Measurements from ENCODE around the gene CAMK1D.

The CAMK1D gene

GRCh38 chr10:12376211-12376610 is 26.9 kb downstream of the CAMK1D start:
- no peak for DNase-seq

DNA sequence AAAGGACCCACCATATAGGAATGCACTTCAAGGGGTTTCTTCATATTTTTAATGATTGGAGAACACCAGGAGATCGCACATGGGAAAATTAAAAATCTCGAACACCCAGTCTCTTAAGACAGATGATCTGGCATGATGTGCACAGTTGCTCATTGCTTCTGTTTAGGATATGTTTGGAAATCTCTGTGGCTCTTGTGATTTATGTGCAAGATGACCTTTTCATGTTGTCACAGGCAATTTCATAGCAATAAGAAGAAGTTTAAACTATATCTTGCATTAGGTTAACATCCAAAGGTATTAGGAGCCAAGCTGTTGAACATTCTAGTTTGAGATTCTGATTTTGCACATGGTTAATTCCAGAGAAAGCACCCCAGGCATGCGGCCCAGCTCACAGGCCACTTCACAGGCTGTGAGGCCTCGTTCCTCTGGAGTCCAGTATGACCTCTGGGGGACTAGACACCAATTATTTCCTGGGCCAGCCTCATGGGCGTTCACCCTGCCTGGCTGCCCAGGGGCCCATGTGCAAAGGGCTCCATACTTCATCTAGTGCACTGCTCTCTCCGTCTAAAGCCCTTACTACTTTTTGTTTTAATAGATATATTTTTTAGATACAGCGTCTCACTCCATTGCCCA is 28.4 kb downstream of the CAMK1D start:
- no peak for DNase-seq

GRCh38 chr10:12380999-12381398 is 31.7 kb downstream of the CAMK1D start:
- DNase-seq, result no peak

DNA sequence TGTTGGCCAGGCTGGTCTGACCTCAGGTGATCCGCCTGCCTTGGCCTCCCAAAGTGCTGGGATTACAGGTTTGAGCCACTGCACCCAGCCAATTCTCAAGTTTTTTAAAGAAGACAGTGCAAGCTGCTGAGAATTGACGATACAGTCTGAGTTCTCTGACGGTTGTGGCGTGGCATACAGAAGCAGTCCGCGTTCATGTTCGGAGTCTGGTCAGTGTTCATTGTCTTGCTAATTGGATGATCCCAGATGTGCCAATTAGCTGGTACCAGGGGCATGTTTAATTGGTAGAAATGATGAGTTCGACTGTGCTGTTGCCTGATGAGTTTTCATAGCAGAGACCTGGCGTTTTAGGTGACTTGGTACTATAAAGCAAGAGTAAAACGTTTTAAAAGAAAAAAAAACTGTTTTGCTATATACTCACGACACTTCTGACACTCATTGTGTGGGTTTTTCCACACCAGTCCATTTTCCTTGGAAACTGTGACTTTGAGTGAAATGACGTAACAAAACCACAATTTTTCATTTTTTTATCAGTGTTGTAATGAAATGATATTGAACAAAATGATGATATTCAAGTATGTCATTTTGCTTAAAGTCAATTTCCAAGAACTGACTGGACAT is 32.3 kb downstream of the CAMK1D start:
- DNase-seq, result no peak

- DNase-seq, result no peak
Observed at GRCh38 chr10:12382157-12382548, 32.8 kb downstream of the CAMK1D start.

DNA sequence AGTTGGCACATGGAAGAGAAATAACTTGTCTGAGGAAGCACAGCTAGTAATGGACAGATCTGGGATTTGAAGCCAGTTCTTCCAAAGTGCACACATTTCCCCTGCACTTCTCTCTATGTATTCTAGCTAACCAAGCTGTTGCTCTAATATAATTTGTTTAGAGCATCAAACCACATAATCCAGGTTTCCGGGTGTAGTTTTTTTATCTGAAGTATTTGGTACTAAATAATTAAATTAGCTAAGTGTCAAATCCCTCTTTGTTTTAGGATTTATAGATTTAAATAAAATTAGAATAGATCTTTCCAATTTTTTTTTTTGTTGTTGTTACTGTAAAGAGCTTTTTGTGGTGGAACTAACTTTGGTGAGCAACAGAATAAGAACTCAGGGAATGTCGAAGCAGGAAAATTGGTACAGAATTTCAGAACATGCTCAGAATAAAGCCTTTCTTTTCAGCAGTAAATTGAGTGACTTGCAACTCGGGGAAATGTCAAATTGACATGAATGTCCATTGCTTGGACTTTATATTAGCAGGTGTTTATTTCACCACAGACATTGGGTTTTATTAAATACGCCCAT is 33.7 kb downstream of the CAMK1D start:
- DNase-seq, result no peak

DNA sequence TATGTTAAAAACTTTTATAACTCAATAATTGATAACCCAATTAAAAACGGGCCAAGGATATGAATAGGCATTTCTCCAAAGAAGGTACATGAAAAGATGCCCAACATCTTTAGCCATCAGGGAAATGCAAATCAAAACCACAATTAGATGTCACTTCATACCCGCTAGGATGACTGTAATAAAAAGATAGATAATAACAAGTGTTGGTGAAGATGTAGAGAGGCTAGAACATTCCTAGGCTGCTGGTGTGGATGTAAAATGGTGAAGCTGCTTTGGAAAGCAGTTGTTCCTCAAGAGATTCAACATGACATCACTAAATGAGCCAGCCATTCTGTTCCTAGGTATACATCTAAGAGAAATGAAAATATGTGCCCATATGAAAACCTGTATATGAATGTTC is 35.6 kb downstream of the CAMK1D start:
- DNase-seq, result no peak

GRCh38 chr10:12387561-12388210 is 38.3 kb downstream of the CAMK1D start:
- peak; percentile 46 for DNase-seq

DNA sequence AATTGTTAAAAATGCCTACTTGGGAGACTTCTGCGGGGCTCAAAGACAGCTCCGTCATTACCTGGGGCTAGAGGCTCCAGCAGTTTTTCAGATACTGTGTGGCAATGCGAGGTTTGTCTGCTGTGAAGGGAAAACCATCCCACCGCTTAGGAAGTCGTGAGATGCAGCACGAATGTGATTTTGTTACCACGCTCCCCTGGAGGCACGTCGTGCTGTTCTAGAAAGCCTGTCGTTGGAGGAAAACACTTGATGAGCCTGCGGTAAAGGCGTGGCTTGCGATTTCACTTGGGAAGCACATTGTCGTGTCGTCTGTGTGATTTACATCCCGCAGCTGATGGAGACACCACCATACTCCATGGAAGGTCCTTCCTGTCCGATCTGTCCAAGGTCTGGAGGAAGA is 39.3 kb downstream of the CAMK1D start:
- DNase-seq, result no peak

DNA sequence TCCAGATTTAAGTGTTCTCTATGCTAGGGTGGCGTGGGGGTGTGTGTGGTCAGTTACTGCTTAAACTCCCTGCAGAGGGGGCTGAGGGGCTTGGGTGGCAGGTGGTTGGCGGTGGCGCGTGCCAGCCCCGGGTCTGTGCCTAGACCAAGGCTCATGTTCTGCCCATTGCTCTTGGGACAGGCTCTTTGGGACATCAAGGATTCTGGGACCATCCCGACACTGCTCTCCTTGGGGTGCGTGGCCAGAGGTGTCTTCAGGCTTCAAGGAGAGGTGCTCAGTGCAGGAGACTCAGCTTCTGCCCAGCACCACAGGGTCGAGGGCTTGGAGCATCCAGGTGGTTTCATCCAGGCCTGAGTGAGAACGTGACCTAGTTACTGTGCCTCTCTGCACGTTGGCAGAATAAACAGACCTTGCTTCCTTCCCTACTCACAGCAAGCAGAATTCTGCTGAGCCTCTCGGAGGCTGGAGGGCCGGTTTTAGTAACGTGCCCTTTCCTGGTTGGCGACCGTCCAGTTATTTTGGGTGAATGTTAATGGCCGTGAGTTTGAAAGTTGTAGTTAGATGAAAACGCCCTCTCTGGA is 39.9 kb downstream of the CAMK1D start:
- DNase-seq, result no peak

DNA sequence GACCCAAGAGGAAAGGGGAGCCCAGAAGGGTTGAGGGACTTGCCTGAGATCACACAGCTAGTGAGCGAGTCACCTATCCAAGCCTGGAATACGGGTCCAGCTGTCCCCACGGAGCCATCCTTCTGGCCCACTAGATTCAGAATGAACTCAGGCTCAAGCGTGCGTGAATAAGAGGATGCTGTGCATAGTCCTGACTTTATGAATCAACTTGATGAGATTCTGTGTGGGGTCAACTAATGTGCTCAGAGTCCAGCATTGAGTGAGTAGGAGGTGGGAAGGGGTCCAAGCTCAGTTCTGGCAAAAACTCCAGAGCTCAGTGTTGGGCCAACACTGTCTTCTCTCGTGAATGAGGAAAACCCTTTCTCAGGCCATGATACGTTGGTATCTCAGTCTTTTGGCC is 41.4 kb downstream of the CAMK1D start:
- peak; percentile 67 for DNase-seq

DNA sequence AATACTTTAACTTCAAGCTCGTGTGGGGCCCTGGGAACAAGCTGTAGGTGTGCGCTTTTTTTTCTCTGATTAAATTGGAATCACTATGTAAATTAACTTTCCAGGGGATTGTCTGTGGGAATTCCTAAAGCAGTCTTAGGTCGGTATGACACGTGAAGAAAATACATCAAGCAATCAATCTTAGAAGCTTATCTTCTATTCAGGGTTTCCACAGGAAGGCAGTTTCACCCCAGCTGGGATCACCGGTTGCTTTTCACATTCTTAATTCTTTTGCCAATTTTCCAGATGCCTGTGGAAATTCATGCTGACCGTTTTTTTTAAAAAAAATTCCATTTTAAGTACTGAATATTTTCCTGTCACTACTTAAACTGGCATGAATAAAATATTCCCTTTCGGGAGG is 41.9 kb downstream of the CAMK1D start:
- DNase-seq, result peak; percentile 40

DNA sequence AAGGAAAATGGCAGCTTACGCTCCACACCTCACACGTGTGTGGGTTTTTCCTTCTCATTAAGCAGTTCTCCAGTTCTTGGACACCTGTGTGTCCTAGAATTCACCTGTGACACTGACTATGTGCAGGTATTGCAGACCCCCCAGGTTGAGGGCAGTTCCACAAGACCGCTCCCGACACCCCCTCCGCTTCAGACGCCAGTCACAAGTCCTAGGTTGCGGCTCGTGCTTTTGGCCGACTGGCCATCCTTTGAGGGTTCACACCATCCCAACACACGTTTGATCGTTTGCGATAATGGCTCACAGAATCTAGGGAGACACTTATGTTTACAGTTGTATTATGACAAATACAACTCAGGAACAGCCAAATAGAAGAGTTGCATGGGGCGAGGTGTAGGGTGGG is 44.5 kb downstream of the CAMK1D start:
- no peak for DNase-seq

DNA sequence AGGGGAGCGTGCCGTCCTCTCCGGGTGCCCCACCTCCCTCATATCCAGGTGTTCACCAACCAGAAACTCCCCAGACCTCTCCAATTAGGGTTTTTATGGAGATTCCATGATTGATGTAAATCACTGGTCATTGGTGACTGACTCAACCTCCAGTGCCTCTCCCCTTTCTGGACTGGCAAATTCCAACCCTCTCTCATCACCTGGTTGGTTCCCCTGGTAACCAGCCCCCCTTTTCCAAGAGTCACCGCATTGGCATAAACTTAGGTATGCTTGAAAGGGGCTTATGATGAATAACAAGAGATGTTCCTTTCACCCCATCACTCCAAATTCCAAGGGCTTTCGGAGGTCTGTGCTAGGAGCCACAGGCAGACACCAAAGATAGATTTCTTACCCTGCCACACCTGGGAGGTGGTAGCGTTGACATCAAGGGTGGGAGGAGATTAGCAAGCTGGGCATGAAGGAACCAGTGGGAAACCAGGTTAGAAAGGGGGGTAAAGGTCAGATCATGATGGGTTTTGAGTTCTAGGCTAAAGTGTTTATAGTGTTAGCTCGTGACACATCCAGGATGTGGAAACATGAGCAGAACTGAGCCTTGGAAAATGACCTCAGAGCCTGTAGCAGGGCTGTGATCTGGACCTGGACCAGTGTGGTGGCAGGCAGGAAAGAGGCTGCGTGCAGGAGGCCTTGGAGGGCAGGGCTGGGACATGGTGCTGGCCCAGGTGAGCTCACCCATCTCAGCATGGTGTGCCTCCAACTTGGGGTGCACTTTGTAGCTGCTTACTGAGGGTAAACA is 45.1 kb downstream of the CAMK1D start:
- DNase-seq, result no peak

DNA sequence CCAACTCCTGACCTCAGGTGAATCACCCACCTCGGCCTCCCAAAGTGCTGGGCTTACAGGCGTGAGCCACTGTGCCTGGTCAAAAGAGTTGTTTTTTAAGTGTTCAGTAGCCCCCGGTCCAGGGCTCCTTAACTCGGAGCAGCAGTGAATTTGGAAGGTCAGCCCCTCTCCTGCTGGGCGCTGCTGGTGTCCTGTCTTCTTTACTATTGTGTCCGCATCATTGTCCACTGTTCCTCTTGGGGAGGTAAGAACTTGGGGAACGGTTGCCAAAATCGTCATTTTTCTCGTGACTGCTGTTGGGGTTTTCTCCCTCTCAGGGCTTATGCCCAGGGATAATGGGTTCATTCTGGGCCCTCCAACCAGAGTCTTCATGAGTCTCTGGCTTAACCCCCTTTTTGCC is 46.7 kb downstream of the CAMK1D start:
- DNase-seq, result no peak

DNA sequence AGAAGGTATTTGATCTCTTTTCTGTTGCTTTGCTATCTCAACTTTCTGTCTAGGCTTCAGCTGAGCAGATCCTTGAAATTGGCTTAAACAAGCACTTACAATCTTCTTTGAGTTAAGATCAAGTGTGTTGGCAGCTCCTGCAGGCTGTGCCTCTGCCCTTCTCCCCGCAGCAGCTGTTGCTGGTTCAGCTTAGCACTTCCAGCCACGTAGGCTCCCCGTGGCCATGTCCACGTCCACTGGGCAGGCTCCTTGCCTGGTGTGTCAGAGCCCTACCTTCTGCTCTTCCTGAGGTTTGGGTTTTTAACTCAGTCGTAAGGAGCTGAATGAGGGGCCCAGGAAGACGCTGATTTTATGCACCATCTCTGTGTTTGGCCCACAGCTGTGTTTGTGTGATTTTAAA is 47.2 kb downstream of the CAMK1D start:
- DNase-seq, result peak; percentile 48

DNA sequence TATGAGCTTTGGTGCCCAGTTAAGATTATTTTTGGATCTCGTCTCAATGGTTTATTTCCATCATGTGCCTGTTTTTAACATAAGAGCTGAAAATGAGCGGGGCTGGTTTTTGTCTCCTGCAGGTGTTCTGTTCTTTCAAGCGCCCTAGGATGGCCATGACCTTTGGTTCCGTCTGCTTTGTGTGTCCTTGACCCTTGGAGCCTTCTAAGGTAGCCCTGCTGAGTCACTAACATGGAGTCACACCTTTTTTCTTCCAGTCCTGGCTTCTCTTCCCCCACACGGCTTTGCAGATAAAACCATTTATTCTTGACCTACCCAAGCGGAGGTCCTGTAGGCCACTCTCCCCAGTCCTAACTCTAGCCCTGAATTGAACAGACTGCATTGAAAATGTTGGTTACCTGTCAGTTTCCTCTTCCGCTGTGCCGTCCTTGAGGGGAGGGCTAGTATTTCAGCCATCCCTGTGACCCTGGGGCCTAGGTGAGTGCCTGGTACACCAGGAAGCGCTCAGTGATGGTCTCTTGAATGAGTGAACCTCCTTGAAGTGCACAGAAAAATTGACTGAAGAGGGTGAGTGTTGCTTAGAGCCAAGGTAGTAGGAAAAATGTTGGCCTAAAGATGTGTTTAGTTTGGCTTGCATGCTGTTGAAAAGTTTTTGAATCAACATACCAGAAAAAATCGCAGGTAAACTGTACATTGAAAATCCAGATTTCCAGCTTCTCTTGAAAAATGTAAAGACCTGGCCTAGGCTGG is 48.0 kb downstream of the CAMK1D start:
- no peak for DNase-seq

- no peak for DNase-seq
Observed at GRCh38 chr10:12397941-12398340, 48.6 kb downstream of the CAMK1D start.

- no peak for DNase-seq
Observed at GRCh38 chr10:12400266-12400931, 51.1 kb downstream of the CAMK1D start.

DNA sequence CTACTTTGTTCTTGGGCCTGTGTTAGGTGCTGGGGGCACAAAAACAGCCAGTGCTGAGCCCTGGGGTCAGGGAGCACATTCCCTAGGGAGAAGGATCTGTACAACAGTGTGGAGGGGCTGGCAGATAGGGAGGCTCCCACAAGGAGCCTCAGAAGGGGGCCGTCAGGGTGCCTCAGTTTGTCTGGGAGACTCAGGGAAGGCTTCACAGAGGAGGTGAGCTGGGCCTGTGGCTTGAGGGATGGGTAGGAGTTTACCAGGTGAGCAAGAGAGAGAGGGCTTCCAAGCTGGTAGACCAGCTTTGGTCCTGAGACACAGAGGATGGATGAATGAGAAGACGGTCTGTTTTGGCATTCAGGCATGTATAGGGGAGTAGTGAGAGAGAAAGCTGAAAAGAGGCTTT is 52.1 kb downstream of the CAMK1D start:
- no peak for DNase-seq

GRCh38 chr10:12403119-12403518 is 53.8 kb downstream of the CAMK1D start:
- DNase-seq, result no peak
